MG63 (cell line): ENCODE measurements around the gene TSPAN9. TPM values are rescaled to one million over a fixed set of nuclear protein-coding genes. Genes with fewer than 3 reads are reported as not detected.
A peak's percentile ranks its signal among the peaks of the same experiment; 100 is the strongest.
"Not testable (repeated sequence)": the region's sequence is repeated elsewhere in the genome, so short reads cannot be mapped to it uniquely, and the experiment has no call there.

Experiments used
- DNase-seq: peaks from one replicate; pipeline ENCODE4 v3.0.0-alpha.2; 2020
- H3K27me3 ChIP-seq: fragments of 250-450 bp; sonication (Bioruptor Pico); 2 replicates; pipeline ENCODE4 v1.5.1; 2020; ENCODE audit warnings: mild to moderate bottlenecking, moderate library complexity
- H3K36me3 ChIP-seq: fragments of 250-450 bp; sonication (Bioruptor Pico); 2 replicates; pipeline ENCODE4 v1.5.1; 2020; ENCODE audit warnings: mild to moderate bottlenecking, moderate library complexity
- H3K4me3 ChIP-seq: fragments of 250-450 bp; sonication (Bioruptor Pico); 2 replicates; pipeline ENCODE4 v1.5.1; 2020; ENCODE audit warnings: mild to moderate bottlenecking, moderate library complexity
- H3K9me3 ChIP-seq: fragments of 250-450 bp; sonication (Bioruptor Pico); 2 replicates; pipeline ENCODE4 v1.5.1; 2020; ENCODE audit warnings: mild to moderate bottlenecking, moderate library complexity
- total RNA-seq: library from RNA; depleted of rRNA; stranded (reverse); fragments of >200 nt; shearing (Covaris generic); gene quantifications from 2 replicates; pipeline ENCODE4 v1.2.3, GENCODE V29; 2014; ENCODE audit warnings: low replicate concordance

The TSPAN9 gene
- total RNA-seq, 1 experiment from 2014 or later, result 25.8 TPM

DNA sequence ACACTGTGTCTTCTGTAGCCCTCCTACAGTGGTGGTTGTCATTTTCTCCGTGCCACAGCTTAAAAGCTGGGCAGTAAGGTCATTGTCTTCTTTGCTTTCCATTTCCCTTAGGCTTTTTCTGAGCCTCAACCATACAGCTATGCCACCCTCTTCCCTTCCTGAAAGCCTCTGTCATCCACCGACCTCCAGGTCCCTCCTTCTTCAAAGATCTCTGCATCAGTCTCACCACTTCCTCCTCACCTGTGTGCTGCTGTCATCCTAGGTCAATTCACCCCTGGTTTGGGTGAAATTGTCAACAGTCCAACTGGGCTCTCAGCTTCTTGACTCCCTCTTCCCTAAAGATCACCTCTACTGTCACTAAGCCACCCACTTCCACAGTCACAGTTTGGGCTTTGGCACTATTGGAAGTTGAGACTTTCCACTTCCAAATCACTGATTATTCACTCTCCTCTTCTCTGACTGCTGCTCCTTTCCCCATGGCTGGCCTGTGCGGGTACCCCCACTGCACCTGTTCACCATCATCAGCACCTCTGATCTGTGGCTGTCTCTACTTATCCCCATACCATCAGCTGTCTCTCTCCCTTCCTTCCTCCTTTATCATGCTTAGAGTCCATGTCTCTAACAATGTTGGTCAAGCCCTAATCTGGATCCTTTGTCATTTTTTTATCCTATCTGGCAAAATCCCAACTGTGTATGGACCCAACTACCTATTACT is 15.5 kb upstream of the TSPAN9 start:
- H3K9me3 ChIP-seq, result peaks cover 7% of the 10 kb centered on the region
- no peak overlapping the region for H3K4me3 ChIP-seq
- peaks cover 4% of the 10 kb centered on the region; the same call in 1 of the 2 replicates for H3K27me3 ChIP-seq
- H3K36me3 ChIP-seq, result no peaks in the 10 kb centered on the region
- DNase-seq, result no peak

DNA sequence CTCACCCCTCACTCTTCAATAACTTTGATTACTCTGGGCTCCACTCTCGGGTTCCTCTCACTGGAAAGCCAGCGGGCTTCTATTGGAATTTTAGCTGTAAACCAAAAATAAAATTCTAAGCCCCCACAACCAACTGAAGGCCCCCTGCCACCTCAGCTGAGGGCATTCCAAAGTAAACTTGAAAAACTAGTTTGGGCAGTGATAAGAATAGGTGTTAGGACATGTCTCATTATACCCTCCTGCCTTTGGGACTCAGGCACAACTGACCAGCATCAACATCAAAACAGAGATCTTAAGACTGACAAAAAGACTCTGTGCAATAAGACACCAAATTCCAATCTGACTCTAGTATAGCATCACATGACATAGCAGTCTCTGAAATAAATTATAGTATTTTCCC is 11.9 kb upstream of the TSPAN9 start:
- H3K9me3 ChIP-seq, result peaks cover 7% of the 10 kb centered on the region
- H3K36me3 ChIP-seq, result no peaks in the 10 kb centered on the region
- DNase-seq, result no peak
- peaks cover 4% of the 10 kb centered on the region; the same call in 1 of the 2 replicates for H3K27me3 ChIP-seq
- no peak overlapping the region for H3K4me3 ChIP-seq

- H3K36me3 ChIP-seq, H3K4me3 ChIP-seq, H3K9me3 ChIP-seq, H3K27me3 ChIP-seq, DNase-seq: not testable (repeated sequence)
Observed at GRCh38 chr12:3065846-3066245, 11.3 kb upstream of the TSPAN9 start.

GRCh38 chr12:3069714-3070113 is 7.5 kb upstream of the TSPAN9 start:
- DNase-seq, result no peak

DNA sequence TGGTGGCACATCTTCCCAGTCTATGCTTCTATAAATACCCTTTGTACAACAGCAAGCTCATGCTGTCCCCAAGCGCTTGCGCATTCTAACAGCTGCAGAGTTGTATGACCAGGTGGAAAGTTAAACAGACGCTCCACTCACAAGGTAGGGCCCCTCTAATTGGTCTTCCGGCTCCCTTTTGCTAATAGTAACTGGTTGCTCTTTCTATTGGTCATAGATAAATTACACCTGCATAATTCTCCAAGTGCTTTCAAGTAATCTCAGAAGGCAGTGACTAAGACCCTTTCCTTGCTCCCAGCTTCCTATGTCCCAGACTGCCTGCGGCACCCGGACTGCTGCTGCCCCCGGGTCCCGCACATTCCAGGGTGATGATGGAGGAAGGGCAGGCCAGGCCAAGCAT is 6.1 kb upstream of the TSPAN9 start:
- no peaks in the 10 kb centered on the region for H3K9me3 ChIP-seq
- DNase-seq, result no peak

More at GRCh38 chr12:3069714-3070113, 7.5 kb upstream of the TSPAN9 start:
- Histone ChIP-seq H3K9me3 (no peaks in the 10 kb centered on the region), H3K27me3 (peaks cover 4% of the 10 kb centered on the region; the same call in 1 of the 2 replicates), H3K4me3 (no peak overlapping the region), H3K36me3 (no peaks in the 10 kb centered on the region)

GRCh38 chr12:3071710-3072109 is 5.5 kb upstream of the TSPAN9 start:
- DNase-seq, result no peak
- no peaks in the 10 kb centered on the region for H3K27me3 ChIP-seq
- no peaks in the 10 kb centered on the region for H3K36me3 ChIP-seq
- H3K9me3 ChIP-seq, result no peaks in the 10 kb centered on the region
- no peak overlapping the region for H3K4me3 ChIP-seq

More for the DNA sequence above, 6.1 kb upstream of the TSPAN9 start:
- Histone ChIP-seq H3K27me3 (no peaks in the 10 kb centered on the region), H3K36me3 (no peaks in the 10 kb centered on the region), H3K4me3 (no peak overlapping the region)

DNA sequence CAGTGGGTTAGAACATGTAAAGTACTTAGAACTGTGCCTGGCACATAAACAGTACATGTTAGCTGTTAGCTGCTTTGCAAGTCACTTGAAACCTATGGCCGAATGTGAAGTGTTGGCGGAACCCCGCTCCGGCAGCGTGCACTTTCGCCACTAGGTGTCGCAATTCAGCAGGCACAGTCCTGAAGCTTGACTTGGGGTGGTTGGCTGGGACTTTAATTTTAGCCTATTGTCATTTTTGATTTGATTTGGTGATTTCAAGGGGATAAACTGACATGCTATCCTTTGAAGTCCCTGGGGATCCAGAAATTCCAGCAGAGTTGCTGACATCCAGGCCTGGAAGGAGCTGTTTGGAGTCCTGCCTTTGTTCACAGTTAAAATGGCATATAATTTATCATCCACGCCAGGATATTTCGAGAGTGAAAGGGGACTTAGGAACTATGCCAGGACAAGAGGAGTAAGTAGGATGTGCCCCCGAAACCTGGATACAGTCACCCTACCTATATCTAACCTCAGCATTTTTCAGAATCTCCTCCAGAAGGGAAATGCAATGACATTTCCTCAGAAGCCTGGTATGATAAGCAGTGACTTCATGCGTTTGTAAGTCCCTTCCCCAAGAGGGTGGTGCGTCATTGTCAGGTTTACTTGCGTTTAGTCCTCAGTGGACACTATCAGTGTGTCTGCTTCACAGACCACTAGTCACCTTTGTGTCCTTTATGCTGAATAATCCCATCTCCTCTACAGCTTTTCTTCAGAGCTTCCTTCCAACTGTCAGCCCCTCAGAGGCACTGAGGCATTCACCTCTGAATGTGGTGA is 3.5 kb upstream of the TSPAN9 start:
- Histone ChIP-seq H3K27me3 (no peaks in the 10 kb centered on the region), H3K4me3 (no peak overlapping the region), H3K9me3 (no peaks in the 10 kb centered on the region), H3K36me3 (no peaks in the 10 kb centered on the region)
- peak; percentile 65 for DNase-seq

DNA sequence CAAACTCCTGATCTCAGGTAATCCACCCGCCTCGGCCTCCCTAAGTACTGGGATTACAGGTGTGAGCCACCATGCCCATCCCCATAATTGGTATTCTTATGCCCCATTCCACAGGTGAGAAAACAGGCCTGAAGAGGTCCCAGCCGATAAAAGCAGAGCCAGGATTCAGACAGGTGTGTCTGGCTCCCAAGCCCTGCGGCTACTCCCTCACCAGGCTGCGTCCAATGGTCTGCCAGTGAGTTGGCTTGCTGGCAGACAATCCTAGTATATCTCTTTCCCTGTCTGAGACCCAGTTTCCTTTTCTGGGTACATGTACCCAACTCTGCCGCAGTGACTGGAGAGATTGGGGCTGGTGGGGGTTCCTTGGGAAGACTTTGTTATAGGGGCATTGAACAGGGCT is 1.9 kb upstream of the TSPAN9 start:
- no peak overlapping the region for H3K4me3 ChIP-seq
- DNase-seq, result no peak
- H3K27me3 ChIP-seq, result no peaks in the 10 kb centered on the region
- H3K36me3 ChIP-seq, result no peaks in the 10 kb centered on the region
- H3K9me3 ChIP-seq, result no peaks in the 10 kb centered on the region

DNA sequence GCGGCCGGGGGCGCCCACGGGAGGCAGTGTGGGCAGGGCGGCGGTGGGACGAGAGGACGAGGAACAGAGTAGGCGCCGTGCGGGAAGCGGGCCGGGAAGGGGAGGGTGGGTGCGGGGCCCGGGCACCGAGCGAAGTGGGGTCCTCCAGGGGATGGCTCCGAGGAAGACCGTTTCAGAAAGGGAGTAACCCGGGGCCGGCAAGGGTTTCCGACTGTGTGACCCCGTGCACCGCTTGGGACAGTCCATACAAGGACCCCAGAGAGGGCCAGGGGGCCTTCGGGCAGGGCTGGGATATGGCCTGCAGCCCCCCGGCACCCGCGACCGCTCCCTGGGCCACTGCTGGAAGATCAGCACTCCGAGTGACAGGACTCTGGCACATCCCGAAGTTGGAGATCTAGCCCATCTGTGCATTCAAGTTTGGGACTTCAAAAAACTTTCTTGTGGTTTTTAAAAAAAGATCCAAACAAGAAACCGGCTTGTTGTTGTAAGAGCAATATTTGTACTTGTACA is 448 bp downstream of the TSPAN9 start:
- Histone ChIP-seq H3K36me3 (no peaks in the 10 kb centered on the region), H3K9me3 (no peaks in the 10 kb centered on the region), H3K27me3 (no peaks in the 10 kb centered on the region), H3K4me3 (peak overlapping the region; percentile 53)
- DNase-seq, result peak; percentile 36

DNA sequence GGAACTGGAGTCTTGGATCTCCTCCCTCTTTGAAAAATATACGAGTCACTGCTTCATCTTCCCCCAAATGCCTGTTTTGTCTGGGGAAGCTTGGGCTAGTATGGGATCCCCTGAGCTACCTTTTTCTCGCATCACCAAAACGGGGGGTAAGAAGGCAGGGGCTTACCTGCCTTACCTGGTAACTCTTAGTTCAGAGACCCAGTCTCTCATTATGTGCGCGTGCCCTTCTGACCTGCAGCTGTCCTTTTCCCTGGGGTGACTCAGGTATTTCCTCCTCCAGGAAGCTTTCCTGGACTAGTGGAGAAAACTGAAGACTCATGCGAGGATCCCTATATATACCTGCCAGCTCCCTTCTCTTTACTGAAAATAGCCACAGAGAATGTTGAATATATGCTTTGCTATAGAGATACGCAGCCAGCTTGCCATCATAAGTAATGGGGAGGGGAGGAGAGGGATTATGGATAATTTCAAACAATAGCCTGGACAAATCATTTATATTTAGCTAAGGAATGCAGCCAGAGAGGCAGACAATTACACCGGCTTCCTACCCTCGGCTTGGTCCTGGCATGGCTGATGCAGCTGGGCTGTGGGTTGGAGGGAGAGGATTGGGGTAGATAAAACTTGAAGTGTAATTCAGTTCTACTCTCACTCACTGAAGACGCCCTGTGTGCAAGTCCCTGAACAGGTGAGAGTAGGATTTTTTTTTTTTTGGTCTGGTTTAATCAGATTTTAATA is 1.1 kb downstream of the TSPAN9 start:
- H3K27me3 ChIP-seq, result no peaks in the 10 kb centered on the region
- no peaks in the 10 kb centered on the region for H3K36me3 ChIP-seq
- peak overlapping the region; percentile 53 for H3K4me3 ChIP-seq
- DNase-seq, result no peak
- H3K9me3 ChIP-seq, result no peaks in the 10 kb centered on the region

GRCh38 chr12:3081091-3081490 is 3.9 kb downstream of the TSPAN9 start:
- H3K27me3 ChIP-seq, result no peaks in the 10 kb centered on the region
- no peak for DNase-seq
- H3K36me3 ChIP-seq, result no peaks in the 10 kb centered on the region
- H3K9me3 ChIP-seq, result no peaks in the 10 kb centered on the region
- no peak overlapping the region for H3K4me3 ChIP-seq

GRCh38 chr12:3081886-3082285 is 4.7 kb downstream of the TSPAN9 start:
- Histone ChIP-seq H3K36me3 (no peaks in the 10 kb centered on the region), H3K27me3 (no peaks in the 10 kb centered on the region), H3K4me3 (no peak overlapping the region), H3K9me3 (no peaks in the 10 kb centered on the region)
- no peak for DNase-seq

DNA sequence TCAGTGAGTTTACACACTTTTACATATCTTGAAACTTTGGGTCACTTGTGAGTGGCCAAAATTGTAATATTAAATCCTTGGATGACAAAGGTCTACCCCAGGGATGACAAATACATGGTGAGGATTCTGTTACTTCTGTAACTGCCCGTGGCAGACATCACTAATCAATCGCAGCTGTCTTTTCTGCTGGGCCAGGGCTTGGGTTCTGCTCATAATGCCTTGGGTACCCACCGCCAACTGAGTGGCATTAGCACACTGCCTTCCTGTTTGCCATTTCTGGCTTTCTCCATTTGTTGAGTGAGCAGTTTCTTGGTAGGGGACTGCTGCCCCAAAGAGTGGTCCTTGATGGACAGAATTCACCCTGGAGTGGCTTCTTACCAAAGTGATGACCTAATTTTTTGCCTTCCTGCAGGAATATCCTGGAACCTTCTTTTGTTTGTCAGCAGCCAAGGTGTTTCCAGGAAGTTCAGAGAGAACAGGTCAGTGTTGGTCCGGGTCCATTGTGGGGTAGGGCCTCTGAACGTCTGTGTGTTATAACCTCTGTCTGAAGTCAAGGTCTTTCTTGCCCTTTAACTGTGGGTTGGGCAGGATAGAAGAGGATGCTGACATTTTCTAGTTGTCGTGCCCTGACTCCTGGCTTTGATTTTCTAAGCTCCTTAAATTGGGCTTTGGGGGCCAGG is 6.2 kb downstream of the TSPAN9 start:
- no peak overlapping the region for H3K4me3 ChIP-seq
- H3K36me3 ChIP-seq, result no peaks in the 10 kb centered on the region
- H3K27me3 ChIP-seq, result no peaks in the 10 kb centered on the region
- H3K9me3 ChIP-seq, result no peaks in the 10 kb centered on the region
- DNase-seq, result no peak

GRCh38 chr12:3083921-3084347 is 6.8 kb downstream of the TSPAN9 start:
- no peaks in the 10 kb centered on the region for H3K27me3 ChIP-seq
- DNase-seq, result peak; percentile 16
- no peaks in the 10 kb centered on the region for H3K9me3 ChIP-seq
- H3K36me3 ChIP-seq, result no peaks in the 10 kb centered on the region
- no peak overlapping the region for H3K4me3 ChIP-seq

GRCh38 chr12:3084742-3085141 is 7.6 kb downstream of the TSPAN9 start:
- H3K27me3 ChIP-seq, result no peaks in the 10 kb centered on the region
- H3K36me3 ChIP-seq, result no peaks in the 10 kb centered on the region
- DNase-seq, result no peak
- H3K9me3 ChIP-seq, result no peaks in the 10 kb centered on the region
- H3K4me3 ChIP-seq, result no peak overlapping the region

DNA sequence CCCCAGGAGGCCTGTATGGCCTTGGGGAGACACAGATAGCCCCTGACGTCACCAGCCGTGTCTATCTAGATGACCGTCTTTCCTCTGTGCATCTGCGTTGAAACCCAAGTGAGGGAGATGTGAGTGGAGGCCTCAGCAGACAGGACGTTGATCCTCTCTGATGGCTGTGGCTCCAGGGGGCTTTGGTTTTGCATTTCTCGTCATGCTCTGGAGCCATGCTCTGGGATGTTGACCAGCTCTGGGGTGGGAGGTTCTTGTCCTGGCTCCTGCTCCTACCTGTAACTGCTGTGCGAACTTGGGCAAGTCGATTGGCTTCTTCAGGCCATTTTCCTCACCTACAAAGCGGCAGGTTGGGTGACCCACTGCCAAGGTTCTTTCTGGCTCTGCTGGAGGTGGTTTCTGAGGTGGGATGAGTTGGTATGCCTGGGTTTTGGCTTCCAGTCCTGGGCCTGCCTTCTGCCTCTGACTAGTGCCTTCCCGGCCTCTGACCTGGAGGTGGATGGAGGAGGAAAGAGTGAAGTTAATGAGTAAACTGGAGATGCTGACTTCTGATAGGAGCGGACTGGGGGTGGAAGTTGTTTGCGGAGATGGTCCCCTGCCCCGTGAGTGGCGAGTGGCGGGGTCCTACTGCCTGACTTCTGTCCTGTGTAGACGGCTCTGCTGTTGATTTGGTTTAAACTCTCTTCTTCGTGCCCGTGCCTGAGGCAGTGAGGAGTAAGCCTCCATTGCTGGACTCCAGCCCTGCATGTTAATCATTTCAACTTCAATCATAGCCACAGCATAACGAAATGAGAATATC is 8.4 kb downstream of the TSPAN9 start:
- Histone ChIP-seq H3K4me3 (no peak overlapping the region), H3K9me3 (no peaks in the 10 kb centered on the region), H3K27me3 (no peaks in the 10 kb centered on the region), H3K36me3 (no peaks in the 10 kb centered on the region)
- no peak for DNase-seq
